ENCODE results near the gene STX16.
A peak's percentile ranks its signal among the peaks of the same experiment; 100 is the strongest.

STX16 gene

GRCh38 chr20:58700121-58700821 lies 49.2 kb downstream of the STX16 start:
- DNase-seq: peak; percentile 28

DNA sequence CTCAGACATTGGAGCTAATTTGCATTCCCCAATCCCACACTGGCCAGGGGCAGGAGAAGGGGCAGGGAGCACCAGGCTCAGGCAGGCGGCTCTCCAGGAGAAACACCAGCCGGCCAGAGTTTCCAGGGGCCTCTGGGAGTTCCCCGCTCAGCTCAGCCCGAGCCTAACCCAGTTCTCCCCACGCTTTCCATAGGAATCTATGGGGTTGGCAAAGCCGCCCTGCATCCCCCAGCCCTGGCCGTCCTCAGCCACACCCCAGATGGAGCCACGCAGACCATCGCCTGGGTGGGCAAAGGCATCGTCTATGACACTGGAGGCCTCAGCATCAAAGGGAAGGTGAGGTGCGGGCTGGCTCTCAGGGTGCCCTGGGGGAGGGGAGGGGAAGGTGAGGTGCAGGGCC lies 49.7 kb downstream of the STX16 start:
- DNase-seq: no peak

DNA sequence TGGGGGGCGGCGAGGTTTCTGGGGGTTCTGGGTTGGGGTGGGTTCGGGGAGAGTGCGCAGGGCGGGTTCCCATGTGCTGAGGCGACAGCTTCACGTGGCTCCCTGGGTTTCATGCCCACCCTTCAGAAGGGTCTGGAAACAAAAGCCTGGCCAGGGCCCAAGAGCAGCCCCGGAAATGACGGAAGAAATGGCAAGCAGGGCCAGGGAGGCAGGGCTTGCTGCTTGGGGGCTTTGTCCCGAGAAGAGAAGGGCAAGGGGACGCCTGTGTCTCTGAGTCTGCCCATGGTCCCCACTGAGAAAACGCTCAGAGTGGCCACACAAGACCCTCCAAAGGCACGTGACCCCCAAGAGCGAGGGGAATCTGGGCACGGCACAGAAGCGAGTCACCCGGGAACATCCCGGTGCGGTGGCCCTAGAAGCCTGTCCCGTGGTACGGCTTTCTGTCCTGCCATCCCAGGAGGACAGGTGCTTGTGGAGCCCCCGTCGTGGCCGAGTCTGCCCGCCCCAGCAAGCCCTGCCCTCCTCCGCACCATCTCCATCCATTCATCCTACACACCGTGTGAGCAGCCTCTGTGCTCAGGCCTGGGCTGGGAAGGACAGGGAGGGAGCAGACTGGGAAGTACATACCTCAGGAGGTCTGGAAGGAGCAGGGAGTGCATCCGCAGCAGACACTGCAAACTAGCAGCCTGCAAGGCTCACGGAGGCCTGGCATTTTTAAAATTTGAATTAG lies 50.5 kb downstream of the STX16 start:
- no peak for DNase-seq

DNA sequence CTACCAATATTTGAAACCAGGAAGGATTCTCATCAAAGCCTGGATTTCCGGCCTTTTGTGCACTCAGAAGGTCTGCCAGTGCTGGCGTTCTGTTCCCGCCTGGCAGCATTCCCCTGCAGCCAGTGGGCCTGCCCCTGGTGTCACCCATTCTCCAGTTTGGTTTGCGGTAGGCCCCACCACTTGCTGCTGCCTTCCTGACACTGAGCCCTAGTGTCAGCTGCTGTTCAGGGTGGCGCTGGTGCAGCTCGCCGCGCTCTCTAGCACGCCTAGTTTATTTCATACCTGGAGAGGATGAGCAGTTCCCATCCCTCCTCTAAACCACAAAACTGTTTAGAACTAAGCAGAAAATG lies 51.1 kb downstream of the STX16 start:
- DNase-seq: no peak

DNA sequence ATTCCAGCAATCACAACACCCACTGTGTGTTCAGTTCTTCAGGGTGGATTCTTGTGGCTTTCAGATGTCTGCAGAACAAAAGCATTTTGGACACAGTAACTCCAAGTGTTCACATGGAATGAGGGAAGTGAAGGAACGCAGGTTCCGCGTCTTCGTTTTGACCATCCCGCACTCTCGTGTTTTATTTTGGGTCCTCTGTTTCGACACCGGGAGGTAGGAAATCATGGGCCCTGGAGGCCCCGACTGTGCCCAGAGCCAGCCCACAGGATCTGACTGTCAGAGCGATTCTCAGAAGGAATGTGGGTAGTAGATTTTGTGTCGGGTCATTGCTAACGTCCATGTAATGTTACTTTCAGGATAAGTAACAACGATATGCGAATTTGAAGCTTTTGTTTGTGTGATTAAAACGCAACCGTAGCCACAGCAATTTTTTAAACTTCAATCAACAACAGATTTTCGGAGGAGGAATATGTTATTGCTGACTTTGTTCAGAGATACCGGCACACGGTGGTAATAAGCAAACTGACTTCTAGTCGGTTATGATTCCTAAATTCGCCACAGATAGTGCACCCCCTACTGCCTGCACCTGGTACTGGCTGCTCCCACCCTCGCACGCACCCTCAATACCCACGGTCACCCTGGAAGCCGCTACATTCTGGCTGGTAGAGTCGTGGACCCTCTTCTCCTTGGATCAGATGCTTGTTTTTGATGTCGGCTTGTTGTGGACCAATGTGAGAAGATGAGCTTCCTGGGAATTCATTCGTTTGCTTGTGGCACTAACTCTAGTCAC lies 52.0 kb downstream of the STX16 start:
- no peak for DNase-seq

DNA sequence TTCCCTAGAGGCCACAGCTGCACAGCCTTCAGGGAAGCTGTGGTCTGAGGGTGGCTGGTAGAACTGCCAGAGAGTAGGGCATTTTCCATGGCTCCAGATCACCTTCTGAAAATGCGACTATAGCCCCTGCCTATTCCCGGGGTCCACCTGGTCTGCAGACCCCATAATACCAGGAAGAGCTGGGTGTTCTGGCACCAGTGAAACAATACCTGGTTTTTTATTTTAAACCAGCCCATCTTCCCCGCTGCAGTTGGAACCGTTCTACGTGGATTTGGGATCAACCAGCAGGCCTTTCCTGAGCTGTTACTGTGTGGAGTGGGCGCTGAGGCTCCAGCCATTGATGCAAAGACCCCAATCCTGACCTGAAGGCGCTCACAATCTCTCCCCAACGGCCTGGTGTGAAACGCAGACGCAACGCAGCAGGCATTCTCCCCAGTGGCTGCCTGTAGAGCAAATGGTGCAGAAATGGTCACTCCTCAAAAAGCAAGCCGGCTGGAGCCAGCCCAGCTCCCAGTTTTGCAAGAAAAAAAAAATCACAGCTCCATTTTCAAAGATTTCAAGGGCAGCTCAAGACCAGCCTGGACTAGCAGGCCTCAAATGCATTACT lies 52.8 kb downstream of the STX16 start:
- no peak for DNase-seq

- DNase-seq: no peak
Observed at GRCh38 chr20:58705208-58705926, 54.3 kb downstream of the STX16 start.

- no peak for DNase-seq
Observed at GRCh38 chr20:58706150-58706892, 55.2 kb downstream of the STX16 start.

- no peak for DNase-seq
Observed at GRCh38 chr20:58706975-58707681, 56.0 kb downstream of the STX16 start.

- no peak for DNase-seq
Observed at GRCh38 chr20:58707770-58708169, 56.7 kb downstream of the STX16 start.

DNA sequence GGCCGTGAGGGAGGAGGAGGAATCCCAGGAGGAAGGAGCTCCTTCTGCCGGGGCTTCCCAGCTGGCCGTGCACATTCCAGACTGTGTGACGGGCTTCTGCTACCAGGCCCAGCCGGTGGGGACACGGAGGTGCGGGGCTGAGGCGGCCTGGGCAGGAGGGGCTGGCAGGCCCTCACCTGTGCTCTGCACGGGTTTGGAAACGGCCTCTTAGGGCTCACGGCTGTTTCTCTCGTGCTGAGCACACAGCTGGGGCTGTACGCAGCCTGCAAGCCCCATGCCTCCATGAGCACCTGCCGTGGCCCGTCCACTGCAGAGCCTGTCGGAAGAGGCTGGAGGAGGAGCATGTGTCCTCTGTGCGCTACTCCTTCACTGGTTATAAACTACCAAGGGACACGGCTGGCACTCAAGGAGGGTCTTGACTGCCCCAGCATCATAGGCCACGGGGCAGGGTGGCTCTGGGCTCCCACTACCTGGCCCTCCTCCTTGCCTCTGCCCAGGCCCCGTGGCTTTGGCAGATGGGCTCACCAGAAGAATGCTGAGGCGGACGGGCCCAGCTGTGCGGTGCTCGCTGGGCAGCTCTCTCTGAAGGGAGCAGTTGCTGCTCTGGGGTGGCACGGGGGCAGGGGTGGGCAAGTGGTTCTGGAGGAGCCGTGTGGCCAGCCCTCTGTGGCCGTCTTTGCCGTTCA lies 57.3 kb downstream of the STX16 start:
- no peak for DNase-seq

DNA sequence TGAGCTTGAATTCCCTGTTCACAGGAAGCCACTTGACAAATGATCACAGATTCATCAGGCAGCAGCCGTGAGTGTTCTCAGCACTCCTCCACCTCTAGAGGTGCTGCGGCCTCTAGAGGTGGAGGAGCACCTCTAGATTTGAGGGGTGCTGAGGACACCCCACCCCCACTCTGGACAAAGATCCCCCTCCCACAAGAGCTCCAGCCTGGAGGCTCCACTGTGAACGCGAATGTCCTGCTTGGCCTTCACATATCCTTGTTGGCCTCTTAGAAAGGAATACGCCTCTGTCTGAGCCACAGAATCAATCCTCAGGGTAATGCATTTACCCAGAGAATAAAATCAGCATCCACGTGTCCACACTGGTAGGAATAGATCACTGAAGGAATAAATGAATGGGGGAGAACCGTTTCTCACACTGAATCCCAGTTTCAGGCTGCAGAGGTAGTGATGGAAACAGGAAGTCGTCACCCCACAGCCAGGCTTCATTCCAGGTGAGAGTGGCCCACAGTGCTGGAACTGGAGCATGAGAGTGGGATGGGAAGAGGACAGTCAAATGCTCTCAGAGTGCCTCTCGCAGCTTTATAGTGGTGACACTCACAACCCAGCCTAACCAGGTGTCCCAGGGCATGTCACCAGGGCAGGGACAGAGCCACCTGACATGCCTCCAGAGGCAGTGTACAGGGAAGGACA lies 58.1 kb downstream of the STX16 start:
- DNase-seq: no peak

- DNase-seq: no peak
Observed at GRCh38 chr20:58709703-58710039, 58.6 kb downstream of the STX16 start.

DNA sequence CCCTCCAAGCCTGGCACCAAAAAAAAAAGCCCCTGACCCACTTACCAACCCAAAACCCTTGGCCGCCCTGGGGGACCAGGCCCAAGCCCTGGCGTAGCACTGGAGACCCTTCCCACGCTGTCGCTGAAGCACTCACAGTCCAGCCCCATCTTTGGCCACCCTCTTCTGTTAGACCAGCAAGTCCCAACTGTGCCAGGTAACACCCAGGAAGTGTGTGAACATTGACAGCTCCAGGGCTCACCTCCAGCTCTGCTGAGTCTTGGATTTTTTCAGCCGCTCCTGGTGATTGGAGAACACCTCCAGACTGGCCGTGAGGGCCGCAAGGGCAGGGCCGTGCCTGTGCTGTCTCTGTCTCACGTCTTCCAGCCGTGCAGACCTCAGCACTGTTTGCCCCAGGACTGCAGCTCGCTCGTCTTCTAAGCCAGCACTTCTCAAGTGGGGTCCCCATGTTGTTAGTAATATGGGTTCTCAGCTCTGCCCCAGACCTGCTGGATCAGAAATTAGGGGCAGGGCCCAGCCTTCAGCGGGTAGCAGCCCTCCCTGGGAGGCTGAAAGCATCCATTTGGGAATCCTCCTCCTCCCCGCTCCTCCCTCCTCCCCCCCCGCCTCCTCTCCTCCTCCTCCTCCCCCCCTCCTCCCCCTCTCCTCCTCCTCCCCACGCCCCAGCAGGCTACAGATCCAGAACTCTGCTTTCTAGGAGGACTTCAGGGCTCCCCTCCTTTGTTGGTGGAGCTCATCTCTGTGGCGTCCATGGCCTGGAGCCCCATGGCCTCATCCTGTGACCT lies 59.6 kb downstream of the STX16 start:
- DNase-seq: no peak

DNA sequence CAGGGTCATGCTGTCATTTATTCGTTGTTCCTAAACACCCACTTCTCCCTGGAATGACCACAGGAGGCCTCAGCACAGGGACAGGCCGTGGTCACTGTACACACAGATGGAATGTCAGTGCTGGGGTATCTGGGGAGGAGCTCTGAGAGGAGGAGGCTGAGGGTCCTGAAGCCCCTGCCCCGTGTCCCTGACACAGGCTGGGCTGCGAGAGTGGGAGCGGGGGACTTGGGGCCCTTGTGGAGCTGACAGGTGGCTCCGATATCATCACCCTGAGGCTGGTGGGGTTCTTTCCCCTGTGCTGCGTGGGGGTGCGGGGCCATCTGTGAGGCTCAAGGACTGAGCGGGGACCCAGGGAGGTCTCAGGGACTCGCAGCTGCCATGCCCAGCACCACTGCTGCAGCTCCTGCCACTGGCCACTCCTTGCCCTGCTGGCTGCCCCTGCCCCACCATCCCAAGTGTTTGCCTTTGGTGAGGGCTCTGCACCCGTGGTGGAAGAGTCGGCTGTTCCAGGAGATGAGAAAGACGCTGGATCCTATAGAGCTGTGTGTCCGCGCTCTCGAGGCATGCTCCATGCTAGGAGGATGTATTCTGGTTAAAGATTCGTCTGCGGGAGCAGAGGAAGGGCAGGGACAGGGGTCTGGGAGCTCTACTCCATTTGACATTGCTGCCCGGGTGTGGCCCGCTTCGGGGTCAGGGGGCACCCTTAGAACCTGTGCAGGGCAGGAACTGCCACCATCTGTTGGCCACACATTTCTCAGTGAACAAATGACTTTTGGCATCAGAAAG lies 60.4 kb downstream of the STX16 start:
- DNase-seq: no peak

DNA sequence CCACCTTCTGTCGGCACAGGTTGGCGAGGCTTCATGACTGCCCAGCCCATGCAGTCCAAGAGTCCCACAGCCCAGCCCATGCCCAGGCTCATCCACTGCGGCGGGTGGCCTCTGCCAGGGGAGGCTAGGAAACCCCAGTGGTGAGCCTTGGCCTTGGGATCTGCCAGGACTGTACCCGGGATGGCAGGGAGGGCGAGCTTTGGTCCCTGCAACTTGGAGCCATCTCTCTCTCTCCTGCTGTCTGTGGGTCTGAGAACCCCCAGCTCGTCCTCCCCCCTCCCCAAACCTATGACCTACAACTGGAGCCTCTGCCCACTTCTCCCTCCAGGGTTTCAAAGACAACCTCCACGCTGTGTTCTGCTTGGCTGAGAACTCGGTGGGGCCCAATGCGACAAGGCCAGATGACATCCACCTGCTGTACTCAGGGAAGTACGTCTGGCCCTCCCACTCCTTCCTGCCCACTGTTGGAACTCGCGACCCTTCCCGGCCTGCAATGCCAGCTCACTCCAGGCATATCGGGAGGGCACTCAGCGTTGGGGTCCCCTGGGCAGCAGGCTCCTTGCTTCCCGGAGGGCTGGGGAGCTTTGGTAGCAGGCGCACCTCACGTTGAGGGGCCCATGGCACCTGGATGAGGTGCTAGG lies 61.2 kb downstream of the STX16 start:
- no peak for DNase-seq

GRCh38 chr20:58712806-58713731 lies 62.0 kb downstream of the STX16 start:
- DNase-seq: no peak

Measured in activated CD4-positive, alpha-beta T cell treated with anti-CD3 and anti-CD28 coated beads, Interleukin-10, Interleukin-2, amounts not matched to agents 100 ng/mL and 50 ng/mL, durations not matched to agents 16 hours and 8 hours (primary cell).